CD4-positive, alpha-beta T cell treated with Interleukin-21 for 1 hour (primary cell): Measurements from ENCODE around the gene SRD5A2.
A peak's percentile ranks its signal among the peaks of the same experiment; 100 is the strongest.
"Not testable (repeated sequence)": the region's sequence is repeated elsewhere in the genome, so short reads cannot be mapped to it uniquely, and the experiment has no call there.

Experiments
- DNase-seq: peaks from one replicate; pipeline ENCODE4 v3.0.0-alpha.2; 2020

The SRD5A2 gene

GRCh38 chr2:31531101-31531500 is 49.6 kb downstream of the SRD5A2 start:
- no peak for DNase-seq

GRCh38 chr2:31529256-31529655 is 51.5 kb downstream of the SRD5A2 start:
- DNase-seq: no peak

- DNase-seq: no peak
These were observed 51.9 kb downstream of the SRD5A2 start for GRCh38 chr2:31528823-31529222.

- DNase-seq: no peak
These were observed 53.6 kb downstream of the SRD5A2 start for GRCh38 chr2:31526946-31527732.

GRCh38 chr2:31525876-31526275 is 54.9 kb downstream of the SRD5A2 start:
- no peak for DNase-seq

- no peak for DNase-seq
These were observed 56.1 kb downstream of the SRD5A2 start for GRCh38 chr2:31524592-31524991.

GRCh38 chr2:31523871-31524492 is 56.8 kb downstream of the SRD5A2 start:
- DNase-seq: peak; percentile 57

- DNase-seq: no peak
These were observed 58.0 kb downstream of the SRD5A2 start for GRCh38 chr2:31522786-31523185.

- no peak for DNase-seq
These were observed 63.1 kb downstream of the SRD5A2 start for GRCh38 chr2:31517442-31518203.

GRCh38 chr2:31515586-31515985 is 65.2 kb downstream of the SRD5A2 start:
- DNase-seq: no peak

GRCh38 chr2:31513553-31513952 is 67.2 kb downstream of the SRD5A2 start:
- DNase-seq: no peak

- no peak for DNase-seq
These were observed 69.4 kb downstream of the SRD5A2 start for GRCh38 chr2:31511376-31511775.

GRCh38 chr2:31505111-31505510 is 75.6 kb downstream of the SRD5A2 start:
- no peak for DNase-seq

GRCh38 chr2:31504311-31504710 is 76.4 kb downstream of the SRD5A2 start:
- DNase-seq: no peak

- DNase-seq: not testable (repeated sequence)
These were observed 84.3 kb downstream of the SRD5A2 start for GRCh38 chr2:31496451-31496874.

- not testable (repeated sequence) for DNase-seq
These were observed 91.4 kb downstream of the SRD5A2 start for GRCh38 chr2:31489339-31489738.

GRCh38 chr2:31483246-31483645 is 97.5 kb downstream of the SRD5A2 start:
- no peak for DNase-seq

- no peak for DNase-seq
These were observed 104.1 kb downstream of the SRD5A2 start for GRCh38 chr2:31476511-31477180.

GRCh38 chr2:31475692-31476091 is 105.0 kb downstream of the SRD5A2 start:
- DNase-seq: no peak

GRCh38 chr2:31474296-31474695 is 106.4 kb downstream of the SRD5A2 start:
- no peak for DNase-seq
